ENCODE measurements around the gene SLC28A3.

The SLC28A3 gene

GRCh38 chr9:84324811-84325210, 15.7 kb downstream of the SLC28A3 start:
- DNase-seq (ENCODE audit: insufficient read length, low spot score) (no peak), FAIRE-seq (no peak)
- no peak for TF ChIP-seq CTCF (IDR thresholded peaks at IDR 0.05; ENCODE audit: insufficient read depth, missing control alignments)

GRCh38 chr9:84323858-84324257, 16.7 kb downstream of the SLC28A3 start:
- FAIRE-seq (no peak), DNase-seq (ENCODE audit: insufficient read length, low spot score) (no peak)
- TF ChIP-seq CTCF (IDR thresholded peaks at IDR 0.05; ENCODE audit: insufficient read depth, missing control alignments): no peak

- FAIRE-seq: no peak
- no peak for TF ChIP-seq CTCF (IDR thresholded peaks at IDR 0.05; ENCODE audit: insufficient read depth, missing control alignments)
- DNase-seq (ENCODE audit: insufficient read length, low spot score): no peak
Observed at GRCh38 chr9:84322828-84323227, 17.7 kb downstream of the SLC28A3 start.

GRCh38 chr9:84320231-84320630, 20.3 kb downstream of the SLC28A3 start:
- DNase-seq (ENCODE audit: insufficient read length, low spot score) (no peak), FAIRE-seq (no peak)
- no peak for TF ChIP-seq CTCF (IDR thresholded peaks at IDR 0.05; ENCODE audit: insufficient read depth, missing control alignments)

GRCh38 chr9:84319632-84320031, 20.9 kb downstream of the SLC28A3 start:
- no peak for DNase-seq (ENCODE audit: insufficient read length, low spot score)
- TF ChIP-seq CTCF (IDR thresholded peaks at IDR 0.05; ENCODE audit: insufficient read depth, missing control alignments): no peak
- FAIRE-seq: no peak

GRCh38 chr9:84318981-84319380, 21.6 kb downstream of the SLC28A3 start:
- no peak for DNase-seq (ENCODE audit: insufficient read length, low spot score)
- TF ChIP-seq CTCF (IDR thresholded peaks at IDR 0.05; ENCODE audit: insufficient read depth, missing control alignments): no peak
- FAIRE-seq: no peak

- TF ChIP-seq CTCF (IDR thresholded peaks at IDR 0.05; ENCODE audit: insufficient read depth, missing control alignments): no peak
- DNase-seq (ENCODE audit: insufficient read length, low spot score) (no peak), FAIRE-seq (no peak)
Observed at GRCh38 chr9:84317563-84317962, 23.0 kb downstream of the SLC28A3 start.

Measured in D721Med (cell line).